Measurements from ENCODE around the gene GDAP2.

Gene GDAP2

DNA sequence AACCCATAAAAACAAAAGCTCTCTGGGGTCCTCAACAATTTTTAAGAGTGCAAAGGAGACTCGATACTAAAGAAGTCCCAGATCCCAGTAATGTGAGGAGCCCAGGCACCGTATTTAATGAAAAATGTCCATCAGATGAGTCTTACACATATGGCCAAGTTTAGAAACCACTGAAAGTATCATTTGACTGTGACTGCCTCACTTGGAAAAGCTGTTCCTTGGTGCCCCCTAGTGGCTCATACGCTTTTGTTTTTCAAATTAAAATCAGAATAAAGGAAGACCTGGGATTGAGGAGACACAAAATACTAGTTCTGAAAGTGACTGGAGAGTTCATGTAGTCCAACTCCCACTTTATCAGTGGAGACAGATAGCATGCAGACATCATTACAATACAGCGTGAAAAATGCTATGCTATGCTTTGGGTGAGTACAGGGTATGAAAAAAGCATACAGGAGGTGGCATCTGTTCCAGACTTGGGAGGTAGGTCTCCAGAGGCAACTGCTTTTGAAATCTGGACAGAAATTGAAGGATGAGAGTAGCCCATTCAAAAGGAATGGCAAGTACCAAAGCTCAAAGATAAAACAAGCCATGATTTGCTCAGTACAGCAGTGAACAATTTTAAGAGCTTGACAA is 33.8 kb downstream of the GDAP2 start:
- ChIA-PET CTCF (interaction anchor here (0.6 to 5.2 kb wide), 41 partner anchors 11 to 833 kb away, joined by 3 to 74 read pairs (median 5); partner anchors contain the start of genes GDAP2 and WDR3), POLR2A (no interaction called here)
- peak; percentile 53 for DNase-seq (ENCODE audit: extremely low spot score)
- TF ChIP-seq, protein P1, sequence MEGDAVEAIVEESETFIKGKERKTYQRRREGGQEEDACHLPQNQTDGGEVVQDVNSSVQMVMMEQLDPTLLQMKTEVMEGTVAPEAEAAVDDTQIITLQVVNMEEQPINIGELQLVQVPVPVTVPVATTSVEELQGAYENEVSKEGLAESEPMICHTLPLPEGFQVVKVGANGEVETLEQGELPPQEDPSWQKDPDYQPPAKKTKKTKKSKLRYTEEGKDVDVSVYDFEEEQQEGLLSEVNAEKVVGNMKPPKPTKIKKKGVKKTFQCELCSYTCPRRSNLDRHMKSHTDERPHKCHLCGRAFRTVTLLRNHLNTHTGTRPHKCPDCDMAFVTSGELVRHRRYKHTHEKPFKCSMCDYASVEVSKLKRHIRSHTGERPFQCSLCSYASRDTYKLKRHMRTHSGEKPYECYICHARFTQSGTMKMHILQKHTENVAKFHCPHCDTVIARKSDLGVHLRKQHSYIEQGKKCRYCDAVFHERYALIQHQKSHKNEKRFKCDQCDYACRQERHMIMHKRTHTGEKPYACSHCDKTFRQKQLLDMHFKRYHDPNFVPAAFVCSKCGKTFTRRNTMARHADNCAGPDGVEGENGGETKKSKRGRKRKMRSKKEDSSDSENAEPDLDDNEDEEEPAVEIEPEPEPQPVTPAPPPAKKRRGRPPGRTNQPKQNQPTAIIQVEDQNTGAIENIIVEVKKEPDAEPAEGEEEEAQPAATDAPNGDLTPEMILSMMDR (IDR thresholded peaks at IDR 0.05; ENCODE audit: control extremely low read depth, extremely low read depth, low read depth, missing control alignments) = peak; percentile 71

DNA sequence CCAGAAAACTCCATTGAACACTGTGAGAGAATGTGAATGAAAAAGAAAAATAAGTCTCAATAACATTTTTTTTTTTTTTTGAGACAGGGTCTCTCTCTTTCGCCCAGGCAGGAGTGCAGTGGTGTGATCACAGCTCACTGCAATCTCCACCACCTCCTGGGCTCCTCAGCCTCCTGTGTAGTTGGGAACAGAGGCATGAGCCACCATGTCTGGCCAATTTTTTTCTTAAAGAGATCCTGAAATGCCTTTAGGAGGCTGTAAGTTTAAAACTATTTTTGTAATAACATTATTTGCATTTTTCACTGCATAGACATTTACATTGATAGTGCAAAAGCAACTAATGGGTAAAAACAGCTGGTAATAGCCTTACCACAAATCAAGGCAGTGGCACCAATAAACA is 35.3 kb downstream of the GDAP2 start:
- no peak for DNase-seq (ENCODE audit: extremely low spot score)
- ChIA-PET POLR2A (no interaction called here), CTCF (interaction anchor here (0.7 to 5.2 kb wide), 12 partner anchors 12 to 826 kb away, joined by 3 to 74 read pairs (median 12); partner anchors contain the start of genes GDAP2 and WDR3)
- TF ChIP-seq, protein P1 (IDR thresholded peaks at IDR 0.05; ENCODE audit: control extremely low read depth, extremely low read depth, low read depth, missing control alignments) = no peak

DNA sequence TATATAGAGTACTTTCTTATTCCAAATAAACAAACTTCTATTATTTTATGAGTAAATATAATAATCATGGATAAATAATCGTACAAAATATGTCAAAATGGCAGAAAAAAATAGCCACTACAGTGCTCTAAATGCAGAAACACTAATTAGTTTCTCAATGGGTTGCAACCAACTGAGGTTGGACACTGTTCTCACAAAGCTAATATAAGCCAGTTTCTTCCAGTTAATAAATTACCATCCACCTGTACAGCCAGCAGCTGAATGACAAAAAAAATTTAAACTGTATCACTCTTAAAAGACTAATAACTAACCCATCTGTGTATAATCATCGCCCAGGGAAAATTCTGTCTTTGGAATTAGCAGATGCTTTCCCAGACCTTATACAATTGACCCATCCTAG is 36.9 kb downstream of the GDAP2 start:
- TF ChIP-seq, protein P1 (IDR thresholded peaks at IDR 0.05; ENCODE audit: control extremely low read depth, extremely low read depth, low read depth, missing control alignments) = no peak
- ChIA-PET CTCF (interaction anchor here (1.7 kb wide), 1 partner anchor 218 kb away, joined by 5 read pairs; no protein-coding TSS in a partner anchor), POLR2A (no interaction called here)
- no peak for DNase-seq (ENCODE audit: extremely low spot score)

DNA sequence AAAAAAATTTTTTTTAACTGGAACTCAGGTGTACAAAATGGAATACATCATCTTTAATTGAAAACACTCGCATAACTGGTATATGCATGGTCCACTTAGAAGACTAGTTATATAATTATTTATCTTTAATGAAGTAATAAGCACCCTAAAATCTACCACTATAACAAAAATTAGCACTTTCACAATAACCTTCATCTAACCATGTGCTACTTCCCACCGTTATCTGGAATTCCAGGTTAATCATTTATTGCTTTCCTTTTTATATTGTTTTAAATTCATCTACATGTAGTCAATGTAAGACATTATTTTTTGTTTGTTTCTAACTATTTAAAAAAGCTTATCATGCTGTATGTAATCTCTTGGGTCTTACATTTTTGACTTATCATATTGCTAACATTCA is 39.0 kb downstream of the GDAP2 start:
- POLR2A ChIA-PET = no interaction called here
- CTCF ChIA-PET = no interaction called here
- TF ChIP-seq, protein P1 (IDR thresholded peaks at IDR 0.05; ENCODE audit: control extremely low read depth, extremely low read depth, low read depth, missing control alignments) = no peak
- DNase-seq (ENCODE audit: extremely low spot score) = no peak

DNA sequence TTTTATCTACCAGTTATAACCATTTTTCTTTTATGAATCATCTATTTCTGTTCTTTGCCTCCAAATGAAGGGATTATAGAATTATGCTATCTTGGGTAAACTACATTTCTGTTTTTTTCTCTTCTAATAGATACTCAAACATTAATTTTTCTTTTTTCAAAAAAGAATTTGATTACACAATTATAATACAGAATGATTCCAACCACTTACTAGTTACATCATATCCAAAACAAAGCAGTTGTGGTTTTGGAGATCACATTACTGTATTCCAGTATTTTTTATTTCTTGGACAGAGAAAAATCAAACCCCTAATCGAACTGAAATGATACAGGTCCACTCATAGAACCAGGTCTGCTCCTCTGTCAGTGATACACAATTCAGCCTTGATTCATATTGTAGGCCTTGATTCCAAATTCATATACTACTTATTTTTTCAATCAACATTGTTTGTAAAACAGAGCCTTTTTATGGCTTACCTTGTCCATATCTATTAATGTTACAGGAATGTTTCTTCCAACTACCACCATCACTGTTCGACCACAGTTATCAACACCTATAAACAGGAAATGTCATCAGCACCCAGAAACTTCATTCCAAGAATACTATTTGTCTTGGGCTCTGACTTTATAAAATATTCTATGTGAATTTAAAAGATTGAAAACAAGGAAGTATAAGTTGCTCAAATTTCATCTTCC is 43.2 kb downstream of the GDAP2 start:
- no peak for DNase-seq (ENCODE audit: extremely low spot score)
- TF ChIP-seq, protein P1 (IDR thresholded peaks at IDR 0.05; ENCODE audit: control extremely low read depth, extremely low read depth, low read depth, missing control alignments) = no peak
- CTCF ChIA-PET = interaction anchor here (1.4 to 3.5 kb wide), 2 partner anchors 9 to 351 kb away, joined by 3 to 18 read pairs; no protein-coding TSS in a partner anchor
- POLR2A ChIA-PET = no interaction called here

DNA sequence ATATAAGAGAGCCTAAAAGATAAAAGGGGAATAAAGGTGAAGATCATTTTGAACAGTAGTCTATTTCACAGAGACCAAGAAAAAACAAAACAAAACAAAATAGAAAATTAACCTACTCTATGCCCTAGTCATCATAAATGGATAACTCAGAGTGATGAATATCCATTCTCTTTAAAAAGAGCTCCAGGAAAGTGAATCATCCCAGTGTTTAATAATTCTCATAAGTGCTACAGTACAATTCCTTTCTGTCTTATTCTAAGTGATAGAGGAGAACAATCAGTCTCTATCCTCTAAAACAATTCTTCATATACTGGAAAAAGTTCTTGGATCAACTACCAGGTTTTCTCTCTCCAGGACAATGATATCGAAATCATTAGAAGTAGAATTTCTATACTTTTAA is 45.8 kb downstream of the GDAP2 start:
- TF ChIP-seq, protein P1 (IDR thresholded peaks at IDR 0.05; ENCODE audit: control extremely low read depth, extremely low read depth, low read depth, missing control alignments) = no peak
- ChIA-PET POLR2A (no interaction called here), CTCF (interaction anchor here (1.1 to 3.5 kb wide), 4 partner anchors 12 to 371 kb away, joined by 3 to 18 read pairs (median 4); no protein-coding TSS in a partner anchor)
- no peak for DNase-seq (ENCODE audit: extremely low spot score)
